Endothelial cell of umbilical vein (primary cell): ENCODE measurements around the gene MACROD2. TPM values are rescaled to one million over a fixed set of nuclear protein-coding genes. Genes with fewer than 3 reads are reported as not detected.

Experiments used
- BruUV-seq: library from RNA; stranded (reverse); fragments of 400-500 nt; replicated peaks from 2 replicates; lab custom pipeline; 2021; lab: Mats Ljungman, UMichigan
- CTCF ChIA-PET: fragments of 300-600, 350-600 bp; sonication (Branson Sonifier 250); formaldehyde crosslinking; loops from one replicate; lab custom pipeline; 2021; ENCODE audit warnings: antibody characterized with exemption, inconsistent platforms; lab: Charles Lee
- POLR2A ChIA-PET: fragments of 300-600, 350-600 bp; sonication (Branson Sonifier 250); formaldehyde crosslinking; loops from one replicate; lab custom pipeline; 2021; ENCODE audit warnings: antibody characterized with exemption, inconsistent platforms; lab: Charles Lee
- DNase-seq: peaks from one replicate; pipeline ENCODE4 v3.0.0-alpha.2; 2011; ENCODE audit warnings: low read depth, low spot score
- FAIRE-seq: peaks from 2 replicates; lab custom pipeline; 2011; peaks lifted over from hg19 to GRCh38; lab: Jason Lieb, UNC
- H2AFZ ChIP-seq: 2 replicates; pipeline ENCODE4 v1.6.0; 2012; ENCODE audit warnings: low read depth, low read length, control low read depth, inconsistent platforms
- H3K27ac ChIP-seq: 2 replicates; pipeline ENCODE4 v1.5.1; 2011; ENCODE audit warnings: low read depth, mild to moderate bottlenecking, control low read depth, low read length, moderate library complexity; ENCODE audit not compliant: insufficient read depth
- H3K27me3 ChIP-seq, 2 experiments: 2 replicates each; pipeline versions ENCODE4 v1.6.0 to v1.6.1; 2011; ENCODE audit warnings: low read length in 2 of 2, mixed read lengths in 1 of 2; ENCODE audit not compliant: control insufficient read depth in 2 of 2, insufficient read depth in 2 of 2
- H3K36me3 ChIP-seq, 2 experiments: 2 replicates in 1 of 2; 3 replicates in 1 of 2; pipeline ENCODE4 v1.5.1; 2011; ENCODE audit warnings: low read length in 2 of 2, mild to moderate bottlenecking in 1 of 2, moderate library complexity in 1 of 2; ENCODE audit not compliant: control insufficient read depth in 2 of 2, insufficient read depth in 2 of 2; ENCODE audit errors: extremely low read depth in 1 of 2
- H3K4me1 ChIP-seq: 3 replicates; pipeline ENCODE4 v1.5.1; 2011; ENCODE audit warnings: mild to moderate bottlenecking, low read length; ENCODE audit not compliant: control insufficient read depth, insufficient read depth; ENCODE audit errors: extremely low read depth
- H3K4me2 ChIP-seq: 2 replicates; pipeline ENCODE4 v1.6.1; 2011; ENCODE audit warnings: low read length, control low read depth, mixed read lengths; ENCODE audit not compliant: insufficient read depth
- H3K4me3 ChIP-seq, 3 experiments: fragments of 200-600 bp in 1 of 3; sonication (generic), shearing (Covaris generic) in 1 of 3; replicated peaks in 1 of 3; 2 replicates each; pipeline ENCODE4 v1.5.1; 2011 to 2016; ENCODE audit warnings: control low read depth in 3 of 3, low read length in 3 of 3, mild to moderate bottlenecking in 2 of 3, inconsistent platforms in 1 of 3, low read depth in 1 of 3, moderate library complexity in 1 of 3; ENCODE audit not compliant: insufficient read depth in 1 of 3
- H3K79me2 ChIP-seq: 2 replicates; pipeline ENCODE4 v1.6.0; 2012; ENCODE audit warnings: low read length, inconsistent platforms; ENCODE audit not compliant: control insufficient read depth, insufficient read depth
- H3K9ac ChIP-seq: replicated peaks from 2 replicates; pipeline ENCODE3; 2011; ENCODE audit warnings: low read length, control low read depth; ENCODE audit not compliant: insufficient read depth; ENCODE audit errors: extremely low read depth
- H3K9me1 ChIP-seq: replicated peaks from 3 replicates; pipeline ENCODE4 v1.6.0; 2011; ENCODE audit warnings: mild to moderate bottlenecking, low read length; ENCODE audit not compliant: control insufficient read depth, insufficient read depth; ENCODE audit errors: extremely low read depth
- H3K9me3 ChIP-seq: replicated peaks from 2 replicates; pipeline ENCODE4 v1.5.1; 2012; ENCODE audit warnings: low read length, inconsistent platforms; ENCODE audit not compliant: control insufficient read depth, insufficient read depth
- H4K20me1 ChIP-seq: replicated peaks from 2 replicates; pipeline ENCODE3; 2011; ENCODE audit warnings: mild to moderate bottlenecking, low read length; ENCODE audit not compliant: control insufficient read depth, insufficient read depth; ENCODE audit errors: extremely low read depth
- CTCF ChIP-seq, 2 donors: IDR thresholded peaks; 1 replicate in 1 of 2; 2 replicates in 1 of 2; pipeline ENCODE4 v1.5.1; 2011; ENCODE audit warnings: low read length in 2 of 2, mild to moderate bottlenecking in 2 of 2, moderate library complexity in 2 of 2, control low read depth in 1 of 2, inconsistent platforms in 1 of 2, low read depth in 1 of 2; ENCODE audit not compliant: insufficient read depth in 1 of 2; ENCODE audit errors: extremely low read depth in 1 of 2
- EZH2 ChIP-seq: IDR thresholded peaks from 2 replicates; pipeline ENCODE4 v1.6.1; 2012; ENCODE audit warnings: borderline replicate concordance, low read depth, mild to moderate bottlenecking, moderate library complexity, low read length, inconsistent platforms; ENCODE audit not compliant: severe bottlenecking
- GATA2 ChIP-seq: IDR thresholded peaks from 2 replicates; pipeline ENCODE4 v1.7.0; 2011; ENCODE audit warnings: low read depth, mild to moderate bottlenecking, moderate library complexity, mixed read lengths, low read length; ENCODE audit not compliant: insufficient read length, insufficient read depth
- JUN ChIP-seq: IDR thresholded peaks from 2 replicates; pipeline ENCODE4 v1.6.1; 2011; ENCODE audit warnings: borderline replicate concordance, low read depth; ENCODE audit not compliant: insufficient read length, insufficient read depth
- MAX ChIP-seq: IDR thresholded peaks from 2 replicates; pipeline ENCODE4 v1.6.1; 2011; ENCODE audit not compliant: insufficient read depth, insufficient read length
- MYC ChIP-seq: IDR thresholded peaks from one replicate; pipeline ENCODE4 v1.6.1; 2011; ENCODE audit warnings: mild to moderate bottlenecking, low read depth, low read length
- POLR2A ChIP-seq: IDR thresholded peaks from 2 replicates; pipeline ENCODE4 v1.6.1; 2012; ENCODE audit warnings: low read depth, mild to moderate bottlenecking, control low read depth, low read length
- POLR2AphosphoS5 ChIP-seq: IDR thresholded peaks from 2 replicates; pipeline ENCODE4 v1.6.1; 2012; ENCODE audit warnings: low read depth, mild to moderate bottlenecking, control low read depth, low read length, moderate library complexity; ENCODE audit not compliant: insufficient read depth
- dilution Hi-C: fragments of 300-500 bp; cut with MboI; formaldehyde crosslinking; loops from one replicate; pipeline ENCODE4 v1.15.0; 2019; ENCODE audit warnings: low sequenced_read_pairs; ENCODE audit not compliant: extremely low pct_ligation_motif_present
- intact Hi-C: fragments of 100-400 bp; cut with micrococcal nuclease; formaldehyde crosslinking; loops from one replicate; pipeline ENCODE4 v1.10.0; 2022
- polyA plus RNA-seq, 4 experiments: library from polyadenylated mRNA; depleted of rRNA in 3 of 4; stranded (reverse) in 3 of 4; unstranded in 1 of 4; fragments of >200 nt; gene quantifications; 2 replicates each; pipeline versions ENCODE4 v1.2.1 to v1.2.3, GENCODE V29; 2011 to 2012; ENCODE audit warnings: missing spikeins in 1 of 4
- total RNA-seq: library from RNA; stranded (reverse); gene quantifications from 2 replicates; pipeline ENCODE4 v1.2.3, GENCODE V29; 2021

MACROD2 gene
- total and polyA plus RNA-seq, 2 donors (not counting 3 experiments of a cell fraction or from before 2014, with no cell fraction given), result 0.11 to 0.73 TPM

DNA sequence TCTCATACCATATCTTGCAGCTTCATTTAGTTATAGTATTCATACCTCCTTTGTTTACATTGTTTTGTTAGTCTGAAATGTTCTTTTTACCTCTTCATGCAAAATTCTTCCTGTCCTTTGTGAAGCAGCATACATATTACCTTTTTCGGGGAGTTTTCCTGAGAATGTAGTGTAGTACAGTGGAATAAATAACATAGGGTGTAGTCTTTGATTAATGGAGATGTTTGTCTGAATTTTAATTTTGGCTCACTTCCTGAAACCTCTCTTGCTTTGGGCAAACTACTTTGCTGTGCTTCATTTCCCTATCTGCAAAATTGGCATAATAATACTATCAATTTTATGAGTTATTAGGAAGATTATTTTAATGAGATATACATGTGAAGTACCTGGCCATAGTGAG, 5.6 kb downstream of the MACROD2 start:
- dilution Hi-C loops, result no loop called here

GRCh38 chr20:14005996-14006395, 10.7 kb downstream of the MACROD2 start:
- no peak overlapping the region for H2AFZ ChIP-seq
- no peaks in the 10 kb centered on the region for H3K9me1 ChIP-seq
- H3K4me3 ChIP-seq, result no peak overlapping the region
- no peak for DNase-seq
- dilution Hi-C loops, result no loop called here
- no peak for TF ChIP-seq EZH2
- no peak for TF ChIP-seq JUN
- no peak for TF ChIP-seq GATA2
- no peak for TF ChIP-seq MYC
- TF ChIP-seq MAX, result no peak
- TF ChIP-seq CTCF (IDR thresholded peaks at IDR 0.05; ENCODE audit: extremely low read depth in 1 of 2, insufficient read depth in 1 of 2, low read depth in 1 of 2, low read length in 2 of 2), result no peak
- no peak for TF ChIP-seq POLR2A
- no peaks in the 10 kb centered on the region for H3K36me3 ChIP-seq
- no peak overlapping the region for H3K27ac ChIP-seq
- no peaks in the 10 kb centered on the region for H4K20me1 ChIP-seq
- ChIA-PET POLR2A (no interaction called here), CTCF (no interaction called here)
- H3K9ac ChIP-seq, result no peak overlapping the region
- no peak for FAIRE-seq
- H3K27me3 ChIP-seq, result no peaks in the 10 kb centered on the region
- no TSS peak for BruUV-seq
- H3K9me3 ChIP-seq, result no peaks in the 10 kb centered on the region
- intact Hi-C loops, result no loop called here
- no peak overlapping the region for H3K4me2 ChIP-seq
- H3K79me2 ChIP-seq, result no peaks in the 10 kb centered on the region
- H3K4me1 ChIP-seq, result no peaks in the 10 kb centered on the region

More for the DNA sequence above, 5.6 kb downstream of the MACROD2 start:
- Histone ChIP-seq H3K27ac (no peak overlapping the region), H3K9me1 (no peaks in the 10 kb centered on the region), H3K79me2 (no peaks in the 10 kb centered on the region), H3K36me3 (no peaks in the 10 kb centered on the region), H3K9ac (no peak overlapping the region), H2AFZ (no peak overlapping the region), H3K27me3 (peaks cover 0 to 5% of the 10 kb centered on the region in 2 experiments), H3K4me2 (no peak overlapping the region), H3K9me3 (no peaks in the 10 kb centered on the region), H3K4me1 (peaks cover 3% of the 10 kb centered on the region), H3K4me3 (no peak overlapping the region), H4K20me1 (no peaks in the 10 kb centered on the region)
- ChIA-PET CTCF (no interaction called here), POLR2A (no interaction called here)
- TF ChIP-seq MAX (no peak), POLR2AphosphoS5 (no peak)
- DNase-seq (no peak), FAIRE-seq (no peak)
- no TSS peak for BruUV-seq
- intact Hi-C loops, result no loop called here
